IPS DF 6.9 (cell line): ENCODE measurements around the gene SGIP1.

Experiments
- DNase-seq: peaks from one replicate; pipeline ENCODE4 v3.0.0-alpha.2; 2013; ENCODE audit warnings: low read depth, low spot score
- H3K27ac ChIP-seq: one replicate; pipeline ENCODE4 v1.5.1; 2013; ENCODE audit warnings: low read length, control low read depth
- H3K27me3 ChIP-seq: 2 replicates; pipeline ENCODE4 v1.6.1; 2013; ENCODE audit warnings: mild to moderate bottlenecking, low read length; ENCODE audit not compliant: control insufficient read depth, insufficient read depth
- H3K36me3 ChIP-seq: 2 replicates; pipeline ENCODE4 v1.6.1; 2013; ENCODE audit warnings: low read length; ENCODE audit not compliant: control insufficient read depth, insufficient read depth
- H3K4me1 ChIP-seq: 2 replicates; pipeline ENCODE4 v1.6.1; 2013; ENCODE audit warnings: low read length; ENCODE audit not compliant: control insufficient read depth, insufficient read depth
- H3K4me3 ChIP-seq: 2 replicates; pipeline ENCODE4 v1.5.1; 2013; ENCODE audit warnings: mild to moderate bottlenecking, low read length
- H3K9me3 ChIP-seq: 2 replicates; pipeline ENCODE4 v1.6.1; 2013; ENCODE audit warnings: low read length, inconsistent platforms; ENCODE audit not compliant: control insufficient read depth, insufficient read depth
- WGBS: extraction: QIAGEN DNeasy Blood & Tissue Kit; methylation state at CpG from one replicate; pipeline ENCODE4 v1.1.7; 2013; ENCODE audit warnings: mixed read lengths, missing lambda C conversion rate; ENCODE audit not compliant: insufficient read length, insufficient coverage; 5-methylcytosine and 5-hydroxymethylcytosine counted together

The SGIP1 gene

GRCh38 chr1:66676613-66677298, 142.8 kb downstream of the SGIP1 start:
- no peak overlapping the region for H3K4me3 ChIP-seq
- no peaks in the 10 kb centered on the region for H3K36me3 ChIP-seq
- H3K27ac ChIP-seq, result no peak overlapping the region
- H3K27me3 ChIP-seq, result no peaks in the 10 kb centered on the region
- no peaks in the 10 kb centered on the region for H3K9me3 ChIP-seq
- H3K4me1 ChIP-seq, result no peaks in the 10 kb centered on the region
- WGBS, result no CpG with 5 or more reads among the region's 3 CpGs
- DNase-seq, result no peak

DNA sequence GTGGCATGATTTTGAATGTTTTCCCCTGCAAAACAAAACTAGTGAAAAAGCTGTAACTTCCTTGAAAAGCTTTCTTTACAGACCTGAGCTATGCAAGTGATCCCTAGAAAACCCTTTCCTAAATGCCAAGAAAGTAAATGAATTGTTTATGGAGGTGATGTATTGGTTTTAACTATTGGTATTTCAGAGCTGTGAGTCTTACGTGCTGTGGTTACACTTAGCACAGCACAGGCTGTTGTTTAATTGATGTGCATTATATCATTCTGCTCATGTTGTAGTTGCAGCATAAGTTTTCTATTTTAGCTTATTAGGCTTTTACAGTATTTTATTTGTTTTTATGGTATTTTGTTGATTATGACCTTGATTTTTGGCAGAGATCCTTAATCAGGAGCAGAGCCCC, 144.2 kb downstream of the SGIP1 start:
- no peak for DNase-seq
- Histone ChIP-seq H3K4me3 (no peak overlapping the region), H3K27me3 (no peaks in the 10 kb centered on the region), H3K27ac (no peak overlapping the region), H3K36me3 (no peaks in the 10 kb centered on the region), H3K4me1 (no peaks in the 10 kb centered on the region), H3K9me3 (no peaks in the 10 kb centered on the region)
- WGBS, result no CpG with 5 or more reads among the region's 1 CpG

GRCh38 chr1:66679140-66679539, 145.2 kb downstream of the SGIP1 start:
- no peak overlapping the region for H3K4me3 ChIP-seq
- no peaks in the 10 kb centered on the region for H3K27me3 ChIP-seq
- no CpG with 5 or more reads among the region's 5 CpGs for WGBS
- H3K27ac ChIP-seq, result no peak overlapping the region
- DNase-seq, result no peak
- H3K36me3 ChIP-seq, result no peaks in the 10 kb centered on the region
- H3K9me3 ChIP-seq, result no peaks in the 10 kb centered on the region
- no peaks in the 10 kb centered on the region for H3K4me1 ChIP-seq

- WGBS, result no CpG with 5 or more reads among the region's 2 CpGs
- Histone ChIP-seq H3K27ac (no peak overlapping the region), H3K4me3 (no peak overlapping the region), H3K27me3 (no peaks in the 10 kb centered on the region), H3K9me3 (no peaks in the 10 kb centered on the region), H3K36me3 (no peaks in the 10 kb centered on the region), H3K4me1 (no peaks in the 10 kb centered on the region)
- no peak for DNase-seq
These were observed 147.7 kb downstream of the SGIP1 start for GRCh38 chr1:66681686-66682085.

DNA sequence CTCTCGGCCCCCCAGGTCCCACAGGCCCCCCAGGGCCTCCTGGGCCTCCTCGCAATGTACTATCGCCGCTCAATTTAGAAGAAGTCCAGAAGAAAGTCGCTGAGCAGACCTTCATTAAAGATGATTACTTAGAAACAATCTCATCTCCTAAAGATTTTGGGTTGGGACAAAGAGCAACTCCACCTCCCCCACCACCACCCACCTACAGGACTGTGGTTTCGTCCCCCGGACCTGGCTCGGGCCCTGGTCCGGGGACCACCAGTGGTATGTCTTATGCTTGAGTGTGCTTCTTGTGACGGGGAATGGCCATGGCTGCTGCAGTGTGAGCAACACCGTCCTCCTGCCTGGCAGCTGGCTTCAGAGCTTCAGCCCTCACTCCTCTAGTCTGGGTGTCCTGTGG, 148.2 kb downstream of the SGIP1 start:
- WGBS, result no CpG with 5 or more reads among the region's 11 CpGs
- DNase-seq, result no peak
- no peak overlapping the region for H3K4me3 ChIP-seq
- H3K27ac ChIP-seq, result no peak overlapping the region
- H3K9me3 ChIP-seq, result no peaks in the 10 kb centered on the region
- H3K27me3 ChIP-seq, result no peaks in the 10 kb centered on the region
- H3K4me1 ChIP-seq, result no peaks in the 10 kb centered on the region
- no peaks in the 10 kb centered on the region for H3K36me3 ChIP-seq

GRCh38 chr1:66684353-66684752, 150.4 kb downstream of the SGIP1 start:
- H3K4me3 ChIP-seq, result no peak overlapping the region
- no peaks in the 10 kb centered on the region for H3K27me3 ChIP-seq
- no CpG with 5 or more reads among the region's 3 CpGs for WGBS
- no peaks in the 10 kb centered on the region for H3K4me1 ChIP-seq
- no peak for DNase-seq
- no peaks in the 10 kb centered on the region for H3K9me3 ChIP-seq
- H3K27ac ChIP-seq, result no peak overlapping the region
- no peaks in the 10 kb centered on the region for H3K36me3 ChIP-seq

- Histone ChIP-seq H3K9me3 (no peaks in the 10 kb centered on the region), H3K4me3 (no peak overlapping the region), H3K4me1 (no peaks in the 10 kb centered on the region), H3K27ac (no peak overlapping the region), H3K36me3 (no peaks in the 10 kb centered on the region), H3K27me3 (no peaks in the 10 kb centered on the region)
- DNase-seq, result no peak
These were observed 151.3 kb downstream of the SGIP1 start for GRCh38 chr1:66685265-66685664.

GRCh38 chr1:66685670-66686069, 151.7 kb downstream of the SGIP1 start:
- DNase-seq, result no peak
- no peak overlapping the region for H3K27ac ChIP-seq
- H3K4me3 ChIP-seq, result no peak overlapping the region
- H3K36me3 ChIP-seq, result no peaks in the 10 kb centered on the region
- no peaks in the 10 kb centered on the region for H3K4me1 ChIP-seq
- no peaks in the 10 kb centered on the region for H3K27me3 ChIP-seq
- WGBS, result no CpG with 5 or more reads among the region's 1 CpG
- H3K9me3 ChIP-seq, result no peaks in the 10 kb centered on the region

- no peak overlapping the region for H3K27ac ChIP-seq
- no peak for DNase-seq
- H3K4me1 ChIP-seq, result no peaks in the 10 kb centered on the region
- H3K4me3 ChIP-seq, result no peak overlapping the region
- no CpG with 5 or more reads among the region's 3 CpGs for WGBS
- H3K27me3 ChIP-seq, result no peaks in the 10 kb centered on the region
- H3K9me3 ChIP-seq, result no peaks in the 10 kb centered on the region
- H3K36me3 ChIP-seq, result no peaks in the 10 kb centered on the region
These were observed 152.5 kb downstream of the SGIP1 start for GRCh38 chr1:66686406-66686805.

GRCh38 chr1:66687358-66687757, 153.4 kb downstream of the SGIP1 start:
- no peak for DNase-seq
- Histone ChIP-seq H3K9me3 (no peaks in the 10 kb centered on the region), H3K36me3 (no peaks in the 10 kb centered on the region), H3K27ac (no peak overlapping the region), H3K4me3 (no peak overlapping the region), H3K27me3 (no peaks in the 10 kb centered on the region), H3K4me1 (no peaks in the 10 kb centered on the region)
- WGBS, result no CpG with 5 or more reads among the region's 2 CpGs

DNA sequence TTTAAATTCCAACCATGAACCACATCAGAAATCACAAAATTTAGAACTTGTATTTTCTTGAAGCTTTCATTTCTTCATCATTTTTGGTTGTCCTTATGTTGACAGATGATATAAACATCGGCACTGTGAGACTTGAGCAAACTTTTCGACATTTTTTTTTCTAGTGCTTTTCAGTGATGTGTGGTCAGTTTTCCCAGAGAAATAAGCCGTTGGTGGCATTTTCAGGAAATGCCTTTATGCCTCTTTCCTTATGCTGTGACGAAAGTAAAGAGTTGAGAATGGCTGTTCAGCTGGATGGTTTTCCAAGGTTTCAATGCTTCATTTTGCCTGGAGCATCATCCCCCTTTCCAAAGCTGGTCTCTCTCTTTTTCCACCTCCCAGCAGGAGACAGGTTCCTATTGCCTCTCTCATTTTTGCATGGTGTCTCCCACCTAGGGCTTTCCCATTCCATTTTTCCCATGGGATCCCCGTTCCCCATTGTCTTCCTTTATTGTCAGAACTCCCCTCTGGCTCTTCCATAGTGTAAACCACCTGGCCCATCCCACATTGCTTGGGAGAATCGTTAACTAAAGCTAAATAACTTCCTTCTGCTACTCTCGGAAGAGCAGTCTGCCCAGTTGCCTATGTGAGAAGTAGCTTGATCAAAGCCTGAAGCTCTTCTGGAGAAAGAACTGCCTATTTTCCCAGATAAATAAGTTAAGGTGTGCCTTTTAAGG, 156.9 kb downstream of the SGIP1 start:
- H3K36me3 ChIP-seq, result no peaks in the 10 kb centered on the region
- H3K4me1 ChIP-seq, result peaks cover 1% of the 10 kb centered on the region
- H3K9me3 ChIP-seq, result no peaks in the 10 kb centered on the region
- no peak for DNase-seq
- H3K27ac ChIP-seq, result no peak overlapping the region
- no CpG with 5 or more reads among the region's 7 CpGs for WGBS
- no peak overlapping the region for H3K4me3 ChIP-seq
- H3K27me3 ChIP-seq, result no peaks in the 10 kb centered on the region
